GM18520 (cell line): ENCODE data around the gene RNF25.
A peak's percentile ranks its signal among the peaks of the same experiment; 100 is the strongest.
"Not testable (repeated sequence)": the region's sequence is repeated elsewhere in the genome, so short reads cannot be mapped to it uniquely, and the experiment has no call there.

Experiments used
- ATAC-seq: cut with Tn5 transposase; IDR thresholded peaks from one replicate; pipeline ENCODE4 v1.9.1; 2021; ENCODE audit not compliant: unreplicated experiment

RNF25 gene

DNA sequence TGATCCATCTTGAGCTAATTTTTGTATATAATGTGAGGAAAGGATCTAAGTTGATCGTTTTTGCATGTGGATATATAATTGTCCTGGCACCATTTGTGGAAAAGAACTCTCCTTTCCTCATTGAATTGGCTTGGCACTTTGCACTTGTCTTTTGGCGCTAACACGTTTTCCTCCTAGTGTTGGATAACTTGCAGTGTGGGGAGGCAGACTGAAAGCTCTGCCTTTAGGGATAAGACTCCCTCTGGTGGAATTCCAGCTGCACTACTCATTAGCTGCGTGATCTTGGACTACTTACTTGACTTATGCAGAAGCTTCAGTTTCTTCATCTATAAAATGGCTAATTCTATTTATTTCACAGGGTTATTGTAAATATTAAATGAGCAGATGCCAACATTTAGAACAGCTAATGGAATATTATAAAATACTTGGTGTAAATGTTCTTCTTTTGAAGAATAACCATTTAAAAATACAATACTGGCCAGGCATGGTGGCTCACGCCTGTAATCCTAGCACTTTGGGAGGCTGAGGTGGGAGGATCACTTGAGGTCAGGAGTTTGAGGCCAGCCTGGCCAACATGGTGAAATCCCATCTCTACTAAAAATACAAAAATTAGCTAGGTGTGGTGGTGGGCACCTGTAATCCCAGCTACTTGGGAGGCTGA is 15.7 kb upstream of the RNF25 start:
- ATAC-seq = not testable (repeated sequence)

DNA sequence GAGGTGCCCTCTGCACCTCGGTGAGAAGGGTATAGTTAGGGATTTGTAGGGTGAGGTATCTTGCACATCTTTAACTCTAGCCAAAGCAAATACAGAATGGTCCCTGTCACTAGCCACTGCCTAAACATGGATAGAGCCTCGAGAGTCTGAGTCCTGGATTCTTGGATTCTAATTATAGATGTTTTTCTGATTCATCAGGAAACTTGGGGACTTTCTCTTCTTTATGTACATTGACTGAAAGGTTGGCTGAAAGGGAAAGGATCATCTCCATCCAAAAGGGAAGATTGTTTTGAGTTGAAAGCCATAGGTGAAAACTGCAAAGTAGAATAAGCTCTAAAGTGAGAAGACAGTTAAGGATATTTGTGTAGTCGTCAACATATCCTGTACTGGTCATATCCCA is 8.3 kb upstream of the RNF25 start:
- no peak for ATAC-seq

DNA sequence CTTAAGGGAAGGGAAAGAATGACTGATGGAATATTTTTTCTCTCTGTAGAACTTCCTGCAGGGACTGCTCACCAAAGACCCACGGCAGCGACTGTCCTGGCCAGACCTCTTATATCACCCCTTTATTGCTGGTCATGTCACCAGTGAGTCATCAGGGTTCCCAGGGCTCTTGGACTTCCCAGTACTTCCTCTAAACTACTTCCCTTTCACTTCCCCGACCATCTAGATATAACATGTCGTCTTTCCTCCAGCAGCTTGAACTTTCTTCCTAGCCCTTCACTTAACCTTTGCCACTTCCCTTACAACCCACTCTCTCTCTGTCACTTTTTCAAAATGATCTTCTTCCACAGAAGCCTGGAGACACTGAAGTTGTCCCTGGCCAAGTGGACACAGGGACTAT is 7.3 kb upstream of the RNF25 start:
- no peak for ATAC-seq

DNA sequence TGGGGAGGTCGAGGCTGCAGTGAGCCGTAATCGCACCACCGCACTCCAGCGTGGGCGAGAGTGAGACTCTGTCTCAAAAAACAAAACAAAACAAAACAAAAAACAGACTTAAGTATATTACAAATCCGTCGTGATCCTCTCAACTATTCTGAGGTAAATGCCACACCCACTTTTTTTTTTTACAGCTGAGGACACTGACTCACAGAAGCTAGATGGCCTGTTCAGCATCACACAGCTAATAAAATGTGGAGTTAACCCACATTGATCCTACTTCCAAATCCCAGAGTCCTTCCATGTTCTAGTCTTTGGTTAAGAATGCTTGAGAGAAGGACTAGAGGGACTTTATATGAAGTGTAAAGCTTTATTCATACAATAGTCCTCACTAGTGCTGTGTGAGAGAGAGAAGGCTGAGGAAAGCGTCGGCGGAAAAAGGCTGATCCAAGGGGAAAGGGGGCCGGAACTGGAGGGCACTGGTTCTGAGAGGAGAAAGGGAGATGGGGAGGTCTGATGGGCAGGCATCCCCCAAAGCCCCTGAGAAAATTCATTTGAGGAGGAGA is 627 bp downstream of the RNF25 start:
- no peak for ATAC-seq

DNA sequence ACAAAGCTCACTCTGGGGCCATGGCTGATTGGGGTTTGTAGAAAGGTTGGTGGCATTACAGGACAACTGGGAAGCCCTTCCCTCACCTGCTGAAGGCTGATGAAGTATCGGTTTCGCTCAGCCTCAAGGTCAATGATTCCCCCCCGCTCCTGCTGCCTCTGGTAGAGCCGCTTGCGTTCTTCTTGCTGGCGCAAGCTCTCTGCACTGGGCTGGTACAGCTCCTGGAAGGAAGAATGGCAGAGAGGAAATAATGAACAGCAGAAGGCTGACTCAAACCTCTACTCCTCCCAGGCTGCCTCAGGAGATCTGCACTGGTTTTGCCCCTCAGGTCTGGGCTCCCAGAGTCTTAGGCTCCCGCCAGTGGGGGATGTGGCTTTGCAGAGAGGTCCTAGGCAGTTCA is 7.1 kb downstream of the RNF25 start:
- ATAC-seq = no peak

GRCh38 chr2:218663901-218664300 is 7.9 kb downstream of the RNF25 start:
- no peak for ATAC-seq

DNA sequence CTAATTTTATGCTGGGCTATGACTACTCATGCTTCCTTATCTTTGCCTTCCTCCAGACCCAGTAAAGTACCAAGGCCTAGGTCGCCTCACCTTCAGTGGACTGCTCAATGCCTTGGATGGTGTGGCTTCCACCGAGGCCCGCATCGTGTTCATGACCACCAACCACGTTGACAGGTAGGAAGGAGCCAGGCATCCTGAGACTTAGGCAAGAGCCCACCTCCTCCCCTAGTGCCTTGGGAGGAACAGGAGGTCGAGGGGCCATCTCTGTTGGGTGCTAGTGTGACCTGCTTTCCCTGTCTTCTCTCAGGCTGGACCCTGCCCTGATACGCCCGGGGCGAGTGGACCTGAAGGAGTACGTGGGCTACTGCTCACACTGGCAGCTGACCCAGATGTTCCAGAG is 9.0 kb downstream of the RNF25 start:
- ATAC-seq = no peak

GRCh38 chr2:218662377-218662776 is 9.4 kb downstream of the RNF25 start:
- ATAC-seq = no peak

- no peak for ATAC-seq
These were observed 11.8 kb downstream of the RNF25 start for GRCh38 chr2:218659988-218660358.

GRCh38 chr2:218659258-218659987 is 12.4 kb downstream of the RNF25 start, which contains the start of the genes BCS1L and ZNF142:
BCS1L (plus strand) TSS chr2:218659683; CDS start chr2:218660988, 1,305 bp downstream.
ZNF142 (minus strand) TSS chr2:218659623; CDS start chr2:218656429, 3,194 bp downstream.
- ATAC-seq = peak; percentile 66

GRCh38 chr2:218658671-218659257 is 13.0 kb downstream of the RNF25 start:
- peak; percentile 40 for ATAC-seq

DNA sequence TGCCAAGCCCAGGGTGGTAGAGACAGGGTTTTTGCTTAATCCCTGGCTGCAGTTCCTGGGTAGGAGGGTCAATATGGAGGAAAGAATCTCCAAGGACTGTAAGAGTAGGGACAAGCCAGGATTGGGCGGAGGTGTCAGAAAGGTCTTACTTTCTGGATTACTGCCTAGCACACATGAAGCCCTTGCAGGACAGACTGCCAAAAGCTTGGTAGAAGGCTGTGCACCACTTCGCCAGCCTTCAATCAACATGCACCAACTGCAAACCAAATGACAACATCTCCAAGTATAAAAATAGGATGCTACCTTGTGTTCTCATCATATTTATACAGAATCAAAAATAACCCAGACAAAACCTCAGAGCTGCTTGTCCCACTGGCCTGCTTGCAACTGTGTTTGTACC is 16.1 kb downstream of the RNF25 start:
- no peak for ATAC-seq

GRCh38 chr2:218648787-218649100 is 23.1 kb downstream of the RNF25 start:
- ATAC-seq = no peak

- ATAC-seq = no peak
These were observed 23.6 kb downstream of the RNF25 start for GRCh38 chr2:218648088-218648786.

- no peak for ATAC-seq
These were observed 26.7 kb downstream of the RNF25 start for GRCh38 chr2:218645126-218645525.

- ATAC-seq = no peak
These were observed 27.1 kb downstream of the RNF25 start for GRCh38 chr2:218644721-218645120.

- no peak for ATAC-seq
These were observed 28.0 kb downstream of the RNF25 start for GRCh38 chr2:218643751-218644310.

GRCh38 chr2:218642786-218643185 is 29.0 kb downstream of the RNF25 start:
- no peak for ATAC-seq

DNA sequence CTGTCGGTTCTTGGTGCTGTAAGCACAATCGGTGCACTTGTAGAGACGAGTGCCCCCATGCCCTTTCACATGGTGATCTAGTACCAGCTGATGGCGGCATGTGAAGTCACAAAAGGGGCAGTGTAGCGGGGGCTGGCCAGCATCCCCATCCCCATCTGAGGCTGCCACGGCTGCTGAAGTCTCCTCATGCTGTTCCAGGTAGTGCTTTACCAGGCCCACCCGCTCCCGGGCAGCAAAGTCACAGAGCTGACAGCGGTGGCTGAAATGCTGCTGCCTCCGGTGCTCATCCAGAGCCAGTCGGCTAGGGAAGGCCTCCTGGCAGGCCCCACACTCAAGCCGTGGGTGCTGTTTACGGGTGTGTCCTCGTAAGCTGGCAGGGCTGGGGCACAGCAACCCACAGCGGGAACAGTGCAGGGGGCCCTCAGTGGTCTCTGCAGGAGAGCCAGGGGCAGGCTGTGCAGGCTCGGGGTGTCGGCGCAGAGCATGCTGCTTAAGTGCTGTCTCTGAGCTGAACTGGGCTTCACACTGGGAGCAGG is 29.6 kb downstream of the RNF25 start:
- no peak for ATAC-seq

DNA sequence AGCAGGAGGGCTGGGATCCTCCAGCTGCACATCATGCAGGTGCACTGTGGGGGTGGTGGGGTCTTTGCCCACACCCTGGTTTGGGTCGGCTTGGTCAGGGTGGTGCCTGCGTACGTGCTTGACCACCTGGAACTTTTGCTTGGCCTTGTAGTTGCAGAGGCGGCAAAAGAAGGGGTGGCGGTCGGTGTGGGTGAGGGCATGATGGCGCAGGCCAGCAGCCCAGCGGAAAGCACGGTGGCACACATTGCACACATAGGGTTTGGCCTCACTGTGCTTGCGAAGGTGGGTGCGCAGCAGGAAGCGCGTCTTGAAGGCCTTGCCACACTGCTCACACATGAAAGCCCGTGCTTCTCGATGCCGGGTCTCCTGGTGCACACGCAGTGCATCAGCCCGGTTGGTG is 33.4 kb downstream of the RNF25 start:
- ATAC-seq = no peak

DNA sequence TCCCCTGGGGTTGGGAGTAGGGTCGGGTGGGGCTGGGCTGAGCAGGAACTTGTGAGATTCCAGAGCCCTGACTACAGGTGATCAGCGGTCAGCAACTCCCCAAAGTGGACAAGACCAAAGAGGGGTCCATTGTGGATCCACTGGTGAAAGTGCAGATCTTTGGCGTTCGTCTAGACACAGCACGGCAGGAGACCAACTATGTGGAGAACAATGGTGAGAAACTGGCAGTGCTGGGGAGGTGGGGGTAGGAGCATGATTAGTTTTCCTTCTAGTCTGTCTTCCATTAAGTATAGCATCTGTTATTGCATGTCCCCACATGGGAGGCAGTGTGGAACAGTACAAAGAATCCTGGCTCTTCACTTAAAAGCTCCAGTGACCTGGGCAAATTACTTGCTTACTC is 36.1 kb downstream of the RNF25 start:
- ATAC-seq = no peak
